A549 treated with ZK216348 at 1 μM for 4 hours (cell line): ENCODE data around the gene RYR1. TPM values are rescaled to one million over a fixed set of nuclear protein-coding genes. Genes with fewer than 3 reads are reported as not detected.

Experiments used
- total RNA-seq: library from RNA; stranded (reverse); fragments of 200-300 nt; extraction: Qiagen RNA extraction; gene quantifications from 5 replicates; pipeline ENCODE4 v1.2.3, GENCODE V29; 2022; ENCODE audit warnings: low read depth

The RYR1 gene
- total RNA-seq = 3.0 to 7.3 TPM (median 5.6 TPM) in 5 replicates

DNA sequence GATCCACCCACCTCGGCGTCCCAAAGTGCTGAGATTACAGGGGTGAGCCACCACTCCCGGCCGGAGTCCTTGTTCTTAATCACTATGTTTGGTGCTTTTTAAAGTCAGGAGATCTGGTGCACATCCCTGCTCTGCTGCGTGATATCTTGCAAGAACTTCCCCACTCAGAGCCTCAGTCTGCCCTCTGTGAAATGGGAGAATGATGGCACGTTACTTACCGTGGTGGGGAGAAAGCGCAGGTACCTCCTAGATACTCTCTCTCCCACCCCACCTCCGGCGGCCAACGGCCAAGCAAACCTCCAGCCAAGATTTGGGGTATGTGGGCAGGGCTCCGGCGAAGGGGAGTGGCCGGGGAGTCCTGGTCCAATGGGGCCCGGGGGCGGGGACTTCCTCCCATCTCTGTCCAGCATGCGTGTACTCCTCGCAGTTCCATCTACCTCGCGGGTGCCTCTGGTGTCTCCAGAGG lies at the start of gene RYR1:
RYR1 (plus strand) TSS at position 424 of the 466 bp plus-strand sequence. CDS start 139 bp downstream, outside the sequence.

GRCh38 chr19:38387550-38388348 lies 45.7 kb upstream of the RYR1 start, which contains the start of gene GGN:
TSS of gene GGN (minus strand) at chr19:38388034. CDS start at chr19:38387261, 773 bp downstream.

DNA sequence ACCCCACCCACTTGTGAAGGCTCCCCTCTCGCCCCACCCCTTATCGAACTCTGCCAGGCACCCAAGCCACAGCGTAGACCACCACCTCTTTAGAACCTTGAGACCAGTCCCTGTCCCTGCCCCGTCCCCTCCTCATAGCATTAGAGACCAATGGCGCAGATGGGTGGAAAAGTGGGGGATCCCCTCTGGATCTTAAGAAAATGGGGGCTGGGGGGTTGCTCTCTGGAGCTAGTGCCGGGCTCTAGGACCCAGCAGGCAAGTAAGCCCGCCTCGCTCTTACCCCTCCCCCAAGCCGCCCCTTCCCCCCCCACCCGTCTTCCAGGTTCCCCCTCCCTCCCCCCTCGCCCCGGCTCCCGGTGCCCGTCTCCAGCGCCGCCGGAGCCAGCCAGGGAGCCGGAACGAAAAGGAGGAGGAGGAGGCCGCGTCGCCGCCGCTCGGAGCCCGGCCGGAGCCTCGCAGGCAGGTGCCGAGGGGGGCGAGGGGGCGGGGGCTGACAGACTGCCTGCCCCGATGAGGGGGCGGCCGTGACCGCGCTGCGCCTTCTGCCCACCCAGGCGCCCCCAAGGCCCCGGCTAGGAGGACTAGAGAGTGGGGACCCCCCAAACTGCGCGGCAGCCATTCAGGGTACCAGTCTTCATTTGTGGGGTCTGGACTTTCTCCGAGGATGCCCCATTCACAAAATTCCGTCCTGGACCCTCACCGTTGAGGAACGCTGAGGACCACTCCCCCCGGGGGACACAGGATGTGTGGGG lies 45.0 kb upstream of the RYR1 start, which contains the start of gene SPRED3:
SPRED3 (plus strand) TSS at position 349 of the 752 bp plus-strand sequence. CDS start 1,606 bp downstream, outside the sequence.

DNA sequence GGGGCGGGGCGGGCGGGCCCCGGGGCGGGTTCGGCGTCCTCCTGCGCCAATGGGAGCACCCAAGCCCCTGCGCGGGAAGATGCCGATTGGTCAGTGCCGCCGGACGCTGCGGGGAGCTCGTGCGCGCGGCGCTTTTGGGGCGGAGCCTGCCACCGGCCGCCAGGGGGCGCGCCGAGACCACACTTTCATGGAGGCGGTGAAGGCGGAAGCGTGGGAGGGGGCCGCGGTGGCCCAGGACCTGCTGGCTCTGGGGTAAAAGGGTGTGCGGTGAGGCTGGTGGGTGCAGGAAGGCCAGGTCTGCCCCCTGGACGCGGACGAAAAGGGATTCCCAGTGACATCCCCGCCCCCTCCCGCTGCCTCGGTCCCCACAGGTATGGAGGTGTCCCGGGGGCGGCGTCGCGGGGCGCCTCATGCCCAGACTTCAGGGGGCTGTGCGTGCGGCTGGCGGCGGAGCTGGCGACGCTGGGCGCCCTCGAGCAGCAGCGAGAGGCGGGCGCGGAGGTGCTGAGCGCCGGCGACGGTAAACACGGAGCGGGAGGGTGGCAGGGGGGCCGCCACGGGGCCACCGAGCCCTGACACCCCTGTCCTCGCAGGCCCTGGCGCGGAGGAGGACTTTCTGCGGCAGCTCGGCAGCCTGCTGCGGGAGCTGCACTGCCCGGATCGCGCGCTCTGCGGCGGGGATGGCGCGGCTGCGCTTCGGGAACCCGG lies 30.4 kb upstream of the RYR1 start, which contains the start of gene FAM98C:
FAM98C (plus strand) TSS at position 127 of the 708 bp plus-strand sequence; CDS start at position 188, 61 bp downstream.

GRCh38 chr19:38425810-38426466 lies 7.6 kb upstream of the RYR1 start, which contains the start of gene RASGRP4:
TSS of gene RASGRP4 (minus strand) at chr19:38426219. CDS start at chr19:38426091, 128 bp downstream.

GRCh38 chr19:38617764-38618589 lies 184.5 kb downstream of the RYR1 start, which contains the start of gene MAP4K1:
TSS of gene MAP4K1 (minus strand) at chr19:38617953. CDS start at chr19:38617895, 58 bp downstream.

GRCh38 chr19:38618590-38619360 lies 185.3 kb downstream of the RYR1 start, which contains the start of gene EIF3K:
TSS of gene EIF3K (plus strand) at chr19:38619188. CDS start at chr19:38619269, 81 bp downstream.

Other genes starting within 250 kb of the RYR1 start
- 3.6 to 5.8 TPM (median 4.8 TPM) in 5 replicates for gene DPF1, start 209.5 kb upstream of the RYR1 start, total RNA-seq
- gene PPP1R14A, start 177.3 kb upstream of the RYR1 start, total RNA-seq = 61.1 to 125 TPM (median 113 TPM) in 5 replicates
- gene SPINT2, start 169.1 kb upstream of the RYR1 start, total RNA-seq = 246 to 361 TPM (median 324 TPM) in 5 replicates
- gene C19orf33, start 129.4 kb upstream of the RYR1 start, total RNA-seq = 493 to 766 TPM (median 736 TPM) in 5 replicates
- 72.7 to 140 TPM (median 127 TPM) in 5 replicates for gene YIF1B, start 117.7 kb upstream of the RYR1 start, total RNA-seq
- gene KCNK6, start 113.8 kb upstream of the RYR1 start, total RNA-seq = 3.6 to 6.3 TPM (median 4.6 TPM) in 5 replicates
- 0.77 to 2.6 TPM (median 1.8 TPM) in 5 replicates for gene CATSPERG, start 97.9 kb upstream of the RYR1 start, total RNA-seq
- gene PSMD8, start 59.1 kb upstream of the RYR1 start, total RNA-seq = 458 to 529 TPM (median 473 TPM) in 5 replicates
- 0.13 to 0.83 TPM (median 0.40 TPM) in 5 replicates for gene GGN, start 45.7 kb upstream of the RYR1 start, total RNA-seq
- 1.4 to 3.5 TPM (median 2.5 TPM) in 5 replicates for gene SPRED3, start 45.0 kb upstream of the RYR1 start, total RNA-seq
- 13.0 to 29.0 TPM (median 26.1 TPM) in 5 replicates for gene FAM98C, start 30.6 kb upstream of the RYR1 start, total RNA-seq
- gene RASGRP4, start 7.5 kb upstream of the RYR1 start, total RNA-seq = 0.06 to 0.45 TPM in 2 of 5 replicates, not detected in the others
- 0.28 to 1.3 TPM (median 0.75 TPM) in 5 replicates for gene MAP4K1, start 184.3 kb downstream of the RYR1 start, total RNA-seq
- gene EIF3K, start 185.5 kb downstream of the RYR1 start, total RNA-seq = 691 to 913 TPM (median 708 TPM) in 5 replicates
- gene ACTN4, start 214.0 kb downstream of the RYR1 start, total RNA-seq = 958 to 1,261 TPM (median 1,171 TPM) in 5 replicates